T-helper 1 cell treated with Interleukin-12 subunit alpha and Interleukin-12 subunit beta and Interleukin-4 antibody, amounts not matched to agents 30 ng/mL and 1 ng/mL, for 36 hours (primary cell): Measurements from ENCODE around the gene NPB. TPM values are rescaled to one million over a fixed set of nuclear protein-coding genes. Genes with fewer than 3 reads are reported as not detected.

Source experiments
- intact Hi-C: fragments of 100-400 bp; cut with micrococcal nuclease; formaldehyde crosslinking; loops from one replicate; pipeline ENCODE4 v1.15.1; 2024
- total RNA-seq: library from RNA; stranded (reverse); gene quantifications from 2 replicates; pipeline ENCODE4 v1.2.3, GENCODE V29; 2022

NPB gene
- total RNA-seq, 1 donor from 2014 or later, result 0.32 TPM

- intact Hi-C loops, result no loop called here
These were observed 6.6 kb upstream of the NPB start for GRCh38 chr17:81895400-81895799.

- intact Hi-C loops, result no loop called here
These were observed 3.8 kb upstream of the NPB start for GRCh38 chr17:81898029-81898866.

GRCh38 chr17:81898885-81899284 is 3.2 kb upstream of the NPB start:
- intact Hi-C loops, result no loop called here

GRCh38 chr17:81899514-81900166 is 2.4 kb upstream of the NPB start:
- intact Hi-C loops, result no loop called here

GRCh38 chr17:81900181-81900820 is 1.7 kb upstream of the NPB start:
- intact Hi-C loops, result no loop called here

GRCh38 chr17:81901167-81902022 is 643 bp upstream of the NPB start:
- intact Hi-C loops, result no loop called here

- intact Hi-C loops, result no loop called here
These were observed 796 bp downstream of the NPB start for GRCh38 chr17:81902653-81903414.

DNA sequence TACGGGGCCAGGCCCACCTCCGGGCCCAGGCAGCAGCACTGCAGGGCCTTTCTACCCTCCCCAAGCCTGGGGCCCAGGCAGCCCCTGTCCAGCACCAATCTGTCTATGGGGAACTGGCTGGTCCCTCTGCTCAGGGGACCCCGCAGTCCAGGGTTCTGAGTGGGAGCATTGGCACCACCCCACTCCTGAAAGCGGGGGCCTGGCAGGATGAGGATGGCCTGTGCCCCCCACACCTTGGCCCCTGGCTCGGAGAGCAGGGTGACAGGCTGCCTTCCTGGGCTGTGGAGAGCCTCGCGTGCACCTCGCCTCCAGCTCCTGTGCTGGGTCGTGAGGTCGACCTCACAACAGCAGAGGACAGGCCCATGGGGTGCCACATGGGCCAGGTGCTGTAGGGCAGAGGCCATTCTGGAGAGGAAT is 1.4 kb downstream of the NPB start:
- intact Hi-C loops, result no loop called here

GRCh38 chr17:81903896-81904599 is 2.0 kb downstream of the NPB start:
- intact Hi-C loops, result no loop called here

DNA sequence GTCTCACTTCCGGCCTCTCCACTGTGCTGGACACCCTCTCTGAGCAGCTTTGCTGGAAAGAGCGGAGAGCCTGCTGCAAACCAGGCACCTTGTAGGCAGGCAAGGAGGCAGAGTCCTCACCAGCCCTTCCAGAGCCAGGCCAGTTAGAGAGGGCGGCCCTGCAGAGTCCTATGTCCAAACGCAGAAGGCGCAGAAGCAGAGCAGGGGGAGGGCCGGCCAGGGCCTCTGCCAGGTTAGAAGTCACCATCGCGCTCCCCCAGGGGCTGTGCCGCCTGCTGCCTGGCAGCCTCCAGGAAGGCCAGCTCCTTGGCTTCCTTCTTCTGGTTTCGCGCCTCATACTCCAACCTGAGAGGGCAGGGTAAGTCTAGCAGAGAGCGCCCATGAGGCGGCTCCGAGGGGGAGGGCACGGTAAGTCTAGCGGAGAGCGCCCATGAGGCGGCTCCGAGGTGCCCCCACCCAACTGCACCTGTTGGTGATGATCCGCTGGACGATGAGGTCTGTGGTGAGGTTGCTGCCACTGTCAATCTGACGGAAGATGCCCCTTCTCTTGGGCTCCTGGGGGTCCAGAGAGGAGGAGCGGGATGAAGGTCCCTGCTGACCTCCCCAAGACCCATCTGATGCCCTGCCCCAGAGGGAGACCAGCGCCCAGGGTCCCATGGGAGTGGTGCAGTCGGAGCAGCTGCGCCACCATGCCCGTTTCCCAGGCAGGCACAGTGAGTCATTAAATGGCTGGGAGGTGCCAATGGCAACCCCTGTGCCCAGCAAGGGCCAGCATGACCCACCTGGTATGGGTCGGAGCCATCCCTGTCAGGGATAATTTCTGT is 2.8 kb downstream of the NPB start:
- intact Hi-C loops, result no loop called here

- intact Hi-C loops, result no loop called here
These were observed 3.4 kb downstream of the NPB start for GRCh38 chr17:81905424-81905875.

DNA sequence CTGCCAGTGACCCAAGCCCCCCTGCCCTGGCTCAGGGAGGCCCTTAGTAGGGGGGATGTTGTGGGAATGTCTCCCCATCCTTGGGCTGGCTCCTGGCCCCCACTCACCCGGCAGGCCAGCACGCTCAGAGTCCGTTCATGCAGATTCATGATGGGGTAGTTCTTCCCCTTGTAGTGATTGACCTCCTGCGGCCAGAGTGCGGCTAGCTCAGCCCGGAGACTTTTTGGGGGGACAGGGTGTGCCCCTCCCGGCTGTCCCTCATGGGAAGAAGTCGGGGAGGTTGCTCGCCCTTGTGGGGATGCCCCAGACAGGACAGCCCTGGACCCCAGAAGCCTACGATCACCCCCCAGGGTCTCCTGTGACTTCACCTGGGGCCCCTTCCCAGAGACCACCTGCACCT is 4.0 kb downstream of the NPB start:
- intact Hi-C loops, result no loop called here

DNA sequence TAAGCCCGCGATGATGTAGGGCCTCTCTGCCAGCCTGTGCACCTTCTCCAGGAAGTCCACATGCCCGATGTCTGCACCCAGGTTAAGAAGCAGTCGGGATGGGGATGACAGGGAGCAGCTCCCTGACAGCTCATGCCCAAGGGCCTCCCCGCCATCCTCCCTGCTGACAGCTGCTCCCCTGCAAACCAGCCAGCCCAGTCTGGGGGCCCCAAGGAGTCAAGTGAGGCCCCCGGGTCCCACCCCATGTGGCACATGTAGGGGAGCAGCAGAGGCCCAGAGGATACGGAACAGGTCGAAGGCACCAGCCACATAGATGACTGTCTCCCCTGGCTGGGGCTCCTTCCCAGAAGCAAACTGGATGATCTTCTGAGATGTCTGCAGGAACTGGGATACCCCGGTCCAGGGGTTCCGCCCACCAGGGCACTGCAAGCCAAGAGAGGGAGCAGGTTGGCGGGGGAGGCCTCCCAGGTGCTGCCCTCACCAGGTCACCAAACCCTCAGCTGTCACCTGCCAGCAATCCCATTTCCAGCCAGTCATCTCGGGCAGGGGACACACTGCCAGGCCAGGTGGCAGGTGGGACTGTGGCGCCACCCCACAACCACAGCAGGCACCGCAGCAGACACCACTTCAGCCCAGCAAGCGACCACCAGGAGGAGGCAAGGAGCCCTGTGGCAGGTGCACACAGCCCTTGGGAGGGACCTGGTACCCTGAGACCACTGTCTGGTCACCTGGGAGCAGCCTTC is 4.6 kb downstream of the NPB start:
- intact Hi-C loops, result no loop called here

DNA sequence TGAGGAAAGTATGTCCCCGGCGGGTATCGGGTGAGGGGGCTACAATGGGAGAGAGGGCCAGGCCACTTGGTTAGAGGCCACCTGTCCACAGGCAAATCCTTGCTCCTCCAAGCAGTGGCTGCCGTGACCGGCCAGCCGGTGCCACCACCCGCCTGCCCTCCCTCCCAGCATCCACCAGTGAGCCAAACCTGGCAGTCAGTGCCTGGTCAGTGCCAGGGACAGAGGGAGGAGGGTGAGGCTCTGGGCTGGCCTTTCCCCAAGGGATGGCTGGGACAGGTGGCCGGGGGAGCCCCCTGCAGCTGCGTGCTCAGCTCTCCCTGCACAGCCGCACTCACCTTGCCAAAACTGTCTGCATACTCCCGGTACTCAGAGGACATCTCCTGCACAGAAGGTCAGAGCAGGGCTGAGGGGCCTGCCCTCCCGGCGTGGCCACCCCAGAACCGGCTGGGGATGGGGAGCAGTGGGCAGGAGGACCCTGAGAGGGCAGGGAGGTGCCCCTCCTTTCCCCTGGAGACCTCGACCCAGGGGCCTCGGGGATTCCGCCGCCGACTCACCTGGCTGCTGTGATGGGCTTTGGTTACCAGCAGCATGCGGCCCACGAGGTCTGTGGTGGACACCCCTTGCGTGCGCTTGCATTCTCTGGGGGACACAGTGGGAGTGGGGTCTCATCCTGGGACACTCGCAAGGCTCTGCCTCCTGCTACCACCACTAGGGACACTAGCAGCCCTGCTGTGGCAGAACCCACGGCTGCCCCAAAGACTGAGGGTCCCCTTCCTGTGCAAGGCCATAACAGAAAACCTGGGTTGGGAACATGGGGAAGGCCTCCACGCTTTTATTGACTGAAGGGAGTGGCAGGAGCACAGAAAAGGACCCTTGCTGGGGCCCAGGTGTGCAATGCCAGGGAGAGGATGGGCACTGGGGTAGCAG is 5.4 kb downstream of the NPB start:
- intact Hi-C loops, result no loop called here

GRCh38 chr17:81908793-81909192 is 6.8 kb downstream of the NPB start:
- intact Hi-C loops, result no loop called here

DNA sequence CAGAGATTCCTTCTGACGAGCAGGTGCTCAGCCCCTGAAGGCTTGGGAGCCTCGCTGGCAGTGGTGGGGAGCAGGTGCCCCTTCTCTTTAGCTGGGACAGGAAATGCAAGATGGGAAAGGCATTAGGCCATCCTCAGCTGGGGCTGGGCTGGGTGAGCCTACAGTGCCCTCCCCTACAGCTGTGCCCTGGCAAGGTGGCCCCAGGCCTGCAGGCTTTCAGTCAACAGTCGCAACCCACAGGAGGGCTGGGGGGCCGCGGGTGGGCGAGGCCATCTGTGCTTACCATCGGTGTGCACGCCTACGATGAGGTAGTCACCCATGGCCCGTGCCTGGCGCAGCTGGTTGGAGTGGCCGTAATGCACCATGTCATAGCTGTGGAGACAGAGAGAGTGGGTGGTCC is 7.2 kb downstream of the NPB start:
- intact Hi-C loops, result no loop called here
